Activated naive CD8-positive, alpha-beta T cell treated with anti-CD3 and anti-CD28 coated beads for 36 hours (primary cell): ENCODE measurements around the gene C3orf33. TPM values are rescaled to one million over a fixed set of nuclear protein-coding genes. Genes with fewer than 3 reads are reported as not detected.

Experiments used
- DNase-seq: peaks from one replicate; pipeline ENCODE4 v3.0.0; 2021
- H3K27ac Mint-ChIP-seq: one replicate; pipeline ENCODE4 v1.8.0; 2022; ENCODE audit warnings: mild to moderate bottlenecking, moderate library complexity, mixed read lengths
- H3K27me3 Mint-ChIP-seq: one replicate; pipeline ENCODE4 v1.8.0; 2022; ENCODE audit warnings: mild to moderate bottlenecking, mixed read lengths
- H3K36me3 Mint-ChIP-seq: one replicate; pipeline ENCODE4 v1.8.0; 2021; ENCODE audit warnings: mild to moderate bottlenecking, mixed read lengths
- H3K4me1 Mint-ChIP-seq: one replicate; pipeline ENCODE4 v1.8.0; 2021; ENCODE audit warnings: mixed read lengths
- H3K4me3 Mint-ChIP-seq: one replicate; pipeline ENCODE4 v1.8.0; 2022; ENCODE audit warnings: mild to moderate bottlenecking, moderate library complexity, mixed read lengths
- H3K9me3 Mint-ChIP-seq: one replicate; pipeline ENCODE4 v1.8.0; 2022; ENCODE audit warnings: mixed read lengths
- total RNA-seq, 2 experiments: library from RNA; stranded (reverse); gene quantifications; one replicate each; pipeline ENCODE4 v1.2.3, GENCODE V29; 2021

The C3orf33 gene
- total RNA-seq, 2 experiments from 2014 or later: 2.5 to 2.7 TPM

DNA sequence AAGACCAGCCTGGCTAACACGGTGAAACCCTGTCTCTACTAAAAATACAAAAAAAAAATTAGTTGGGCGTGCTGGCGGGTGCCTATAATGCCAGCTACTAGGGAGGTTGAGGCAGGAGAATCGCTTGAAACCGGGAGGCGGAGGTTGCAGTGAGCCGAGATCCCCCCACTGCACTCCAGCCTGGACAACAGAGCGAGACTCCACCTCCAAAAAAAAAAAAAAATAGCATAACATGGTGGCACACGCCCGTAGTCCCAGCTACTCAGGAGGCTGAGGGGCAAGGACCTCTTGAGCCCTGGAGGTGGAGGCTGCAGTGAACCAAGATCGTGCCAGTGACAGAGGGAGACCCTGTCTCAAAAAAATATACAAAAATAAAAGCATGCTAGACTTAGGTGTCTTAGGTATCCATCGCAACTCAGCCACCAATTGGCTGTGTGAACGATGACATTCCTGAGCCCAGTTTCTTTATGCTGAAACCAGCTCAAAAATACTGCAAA lies 67.5 kb downstream of the C3orf33 start:
- Mint-ChIP-seq H3K27me3 (peaks cover 48% of the 10 kb centered on the region), H3K4me3 (no peak overlapping the region), H3K4me1 (no peaks in the 10 kb centered on the region), H3K36me3 (no peaks in the 10 kb centered on the region), H3K27ac (no peak overlapping the region), H3K9me3 (no peaks in the 10 kb centered on the region)
- no peak for DNase-seq

DNA sequence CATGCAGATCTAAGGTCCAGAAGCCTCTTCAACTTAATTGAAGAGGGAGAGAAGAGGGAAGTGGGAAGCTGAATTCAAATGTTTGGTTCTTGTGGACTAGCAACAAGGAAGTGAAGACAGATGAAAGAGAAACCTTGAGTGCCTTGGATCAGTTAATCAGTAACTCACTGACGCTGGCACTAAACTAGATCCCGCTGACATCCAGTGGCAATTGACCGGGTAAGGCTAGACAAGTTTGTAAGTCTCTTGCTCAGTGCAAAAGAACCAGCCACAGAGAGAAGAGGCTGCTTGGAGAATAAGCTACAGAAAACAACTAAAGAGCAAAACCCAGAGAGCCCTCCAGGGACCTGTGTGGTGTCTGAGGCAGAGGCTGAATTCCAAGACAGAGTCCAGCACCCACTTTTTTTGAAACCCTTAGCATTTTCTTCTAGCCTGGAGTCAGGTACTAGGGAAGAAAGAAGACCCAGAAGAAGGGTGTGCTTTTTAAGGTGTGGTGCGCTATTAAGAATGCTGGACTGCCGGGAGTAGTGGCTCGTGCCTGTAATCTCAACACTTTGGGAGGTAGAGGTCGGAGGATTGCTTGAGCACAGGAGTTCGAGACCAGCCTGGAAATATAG lies 68.1 kb downstream of the C3orf33 start:
- peaks cover 47% of the 10 kb centered on the region for H3K27me3 Mint-ChIP-seq

DNA sequence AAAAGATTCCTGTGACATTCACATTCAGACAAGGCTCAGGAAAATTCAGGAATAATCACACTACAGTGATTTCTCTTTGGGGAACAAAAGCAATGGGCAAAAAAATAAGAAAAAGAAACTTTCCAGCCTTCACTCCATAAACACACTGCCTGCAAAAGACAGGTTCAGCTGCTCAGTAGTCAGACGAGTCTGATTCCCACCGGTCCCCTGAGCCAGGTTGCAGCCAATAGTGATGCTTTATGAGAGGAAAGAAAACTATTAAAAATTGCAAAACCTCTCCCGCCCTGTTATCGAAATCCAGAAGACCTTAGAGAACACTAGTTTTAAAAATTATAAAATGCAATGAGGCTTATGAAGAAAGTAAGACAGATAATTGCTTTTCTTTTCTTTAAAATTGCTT lies 69.7 kb downstream of the C3orf33 start:
- H3K36me3 Mint-ChIP-seq: no peaks in the 10 kb centered on the region
- H3K27me3 Mint-ChIP-seq: peaks cover 42% of the 10 kb centered on the region
- no peaks in the 10 kb centered on the region for H3K9me3 Mint-ChIP-seq
- H3K4me3 Mint-ChIP-seq: no peak overlapping the region
- DNase-seq: no peak
- H3K27ac Mint-ChIP-seq: no peak overlapping the region
- no peaks in the 10 kb centered on the region for H3K4me1 Mint-ChIP-seq

More for the DNA sequence above, 68.1 kb downstream of the C3orf33 start:
- Mint-ChIP-seq H3K9me3 (no peaks in the 10 kb centered on the region), H3K27ac (no peak overlapping the region), H3K4me1 (no peaks in the 10 kb centered on the region), H3K4me3 (no peak overlapping the region), H3K36me3 (no peaks in the 10 kb centered on the region)
- no peak for DNase-seq

DNA sequence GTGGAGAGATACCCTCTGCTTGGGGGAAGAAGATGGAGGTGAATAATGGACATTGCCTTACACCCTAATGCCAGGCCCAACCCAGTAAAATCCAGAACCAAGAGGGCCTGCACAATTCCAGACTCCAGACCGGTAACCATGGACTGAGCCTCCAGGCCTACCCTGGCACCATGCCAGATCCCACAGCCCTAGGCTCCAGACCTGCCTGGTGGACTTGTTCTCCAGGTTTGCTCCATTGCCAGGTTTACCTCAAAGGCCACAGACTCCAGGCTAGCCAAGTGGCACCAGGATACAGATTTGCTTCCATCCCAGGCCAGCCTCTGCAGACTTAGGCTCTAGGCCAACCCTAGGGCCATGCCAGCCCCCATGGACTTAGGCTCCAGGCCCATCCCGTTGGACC lies 75.2 kb downstream of the C3orf33 start:
- no peak overlapping the region for H3K4me3 Mint-ChIP-seq
- no peak overlapping the region for H3K27ac Mint-ChIP-seq
- no peak for DNase-seq
- peaks cover 26% of the 10 kb centered on the region for H3K27me3 Mint-ChIP-seq
- no peaks in the 10 kb centered on the region for H3K36me3 Mint-ChIP-seq
- H3K4me1 Mint-ChIP-seq: no peaks in the 10 kb centered on the region
- H3K9me3 Mint-ChIP-seq: no peaks in the 10 kb centered on the region

DNA sequence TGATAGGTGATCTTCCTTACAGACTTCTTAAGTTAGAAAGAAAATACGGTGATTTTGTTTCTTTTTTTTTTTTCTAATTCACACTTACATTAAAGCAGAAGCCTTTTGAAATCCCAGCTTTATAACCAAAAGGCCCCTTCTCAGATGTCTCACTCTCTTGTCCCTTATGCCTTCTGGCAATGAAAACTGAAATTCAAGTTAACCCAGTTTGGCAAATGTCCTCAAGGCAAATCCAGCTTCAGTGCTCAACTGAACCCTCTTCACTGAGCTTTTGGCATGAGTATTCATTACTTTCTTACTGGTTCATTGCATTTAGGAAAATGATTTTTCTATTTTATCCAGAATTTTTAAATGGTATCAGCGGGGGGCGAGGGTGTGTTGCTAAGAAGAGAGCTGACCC lies 78.2 kb downstream of the C3orf33 start:
- Mint-ChIP-seq H3K4me1 (no peaks in the 10 kb centered on the region), H3K4me3 (no peak overlapping the region), H3K9me3 (no peaks in the 10 kb centered on the region), H3K36me3 (no peaks in the 10 kb centered on the region), H3K27me3 (peaks cover 14% of the 10 kb centered on the region), H3K27ac (no peak overlapping the region)
- no peak for DNase-seq

DNA sequence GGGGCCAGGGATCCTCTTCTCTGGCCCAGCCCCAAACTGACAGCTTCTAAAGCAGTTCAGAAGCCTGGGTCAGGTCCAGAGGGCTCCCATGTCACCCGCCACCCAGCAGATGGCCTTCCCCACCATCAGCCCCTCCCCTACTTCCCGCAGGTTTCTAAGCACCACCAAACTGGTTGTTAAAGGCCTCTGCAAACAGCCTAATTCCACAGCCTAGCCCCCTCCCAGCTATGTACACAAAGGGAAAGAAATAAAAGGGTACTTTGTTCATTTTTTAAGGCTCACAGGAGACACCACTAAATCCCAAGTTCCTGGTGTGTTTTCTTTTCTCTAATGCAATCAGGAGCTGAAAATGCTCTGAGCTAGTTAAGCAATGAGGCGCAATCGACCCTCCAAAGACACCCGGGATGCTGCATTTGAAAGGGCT lies 91.8 kb downstream of the C3orf33 start:
- no peaks in the 10 kb centered on the region for H3K4me1 Mint-ChIP-seq
- no peaks in the 10 kb centered on the region for H3K27me3 Mint-ChIP-seq
- no peak overlapping the region for H3K4me3 Mint-ChIP-seq

More for the DNA sequence above, 91.8 kb downstream of the C3orf33 start:
- Mint-ChIP-seq H3K27ac (no peak overlapping the region), H3K9me3 (peaks cover 10% of the 10 kb centered on the region), H3K36me3 (peaks cover 3% of the 10 kb centered on the region)
- DNase-seq: no peak

Other genes with a start within 250 kb of the C3orf33 start
- gene PLCH1, start 61.2 kb downstream of the C3orf33 start, total RNA-seq: 1 to 10 TPM; 1.2 to 1.3 TPM
- 10 to 100 TPM; 16.3 to 17.2 TPM for gene SLC33A1, start 48.1 kb upstream of the C3orf33 start, total RNA-seq
- gene GMPS, start 64.4 kb upstream of the C3orf33 start, total RNA-seq: 100 to 1,000 TPM; 157 TPM